ENCODE results near the gene AAGAB. TPM values are rescaled to one million over a fixed set of nuclear protein-coding genes. Genes with fewer than 3 reads are reported as not detected.

Gene AAGAB
- polyA plus RNA-seq, 1 donor from 2014 or later, result 114 TPM

DNA sequence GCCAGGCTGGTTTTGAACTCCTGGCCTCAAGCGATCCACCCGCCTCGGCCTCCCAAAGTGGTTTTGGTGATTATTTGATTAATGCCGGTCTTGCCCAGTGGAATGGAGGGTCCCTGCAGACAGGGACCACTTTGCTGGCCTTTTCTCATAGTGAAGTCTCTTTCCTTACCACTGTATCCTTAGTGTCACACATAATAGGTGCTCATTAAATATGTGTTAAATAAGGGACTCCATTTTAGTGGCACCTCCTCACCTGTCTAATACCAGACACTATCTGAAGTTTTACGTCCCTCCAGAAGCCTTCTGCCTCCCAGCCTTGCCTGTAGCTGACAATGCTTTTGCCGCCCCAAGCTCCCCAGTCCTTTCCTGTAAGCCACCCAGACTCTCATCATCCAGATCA lies 91.3 kb downstream of the AAGAB start (continued):
- TF ChIP-seq EZH2 (IDR thresholded peaks at IDR 0.05; ENCODE audit: borderline replicate concordance, insufficient read depth, low read length, poor library complexity, severe bottlenecking), result no peak

DNA sequence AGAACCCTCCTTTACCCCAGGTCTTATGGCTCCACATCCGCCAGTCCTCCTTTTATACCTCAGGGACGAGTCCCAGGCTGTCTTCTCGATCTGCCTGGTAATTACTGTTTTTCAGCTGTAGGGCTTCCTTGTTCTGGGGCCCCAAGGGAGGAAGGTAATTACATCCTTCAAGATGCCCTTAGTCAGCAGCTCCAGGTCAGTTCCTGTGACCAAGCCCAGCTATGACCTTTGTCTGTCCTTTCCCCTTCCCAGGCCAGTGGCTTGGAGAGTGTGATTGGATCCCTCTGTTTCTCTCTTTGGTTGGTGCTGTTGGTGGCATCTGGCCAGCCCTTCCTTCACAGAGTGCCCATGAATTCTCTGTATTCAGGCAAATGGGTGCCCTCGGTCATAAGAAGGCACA lies 92.6 kb downstream of the AAGAB start:
- Histone ChIP-seq H3K9me3 (ENCODE audit: low read length) (no peaks in the 10 kb centered on the region), H3K27me3 (ENCODE audit: insufficient read depth, low read depth, low read length) (no peaks in the 10 kb centered on the region), H3K4me2 (ENCODE audit: low read length) (no peak overlapping the region), H3F3A (ENCODE audit: insufficient read depth, low read length, poor library complexity, severe bottlenecking) (no peaks in the 10 kb centered on the region), H2AFZ (ENCODE audit: low read depth, low read length) (no peak overlapping the region), H3K9ac (ENCODE audit: low read length) (no peak overlapping the region), H3K9me2 (ENCODE audit: insufficient read depth, low read length) (no peaks in the 10 kb centered on the region), H3K4me3 (ENCODE audit: low read length) (no peak overlapping the region), H3K36me3 (ENCODE audit: insufficient read depth, low read length) (no peaks in the 10 kb centered on the region), H3K27ac (ENCODE audit: low read length) (no peak overlapping the region), H4K20me1 (ENCODE audit: insufficient read depth) (no peaks in the 10 kb centered on the region), H3K79me2 (replicated peaks; ENCODE audit: insufficient read depth, low read length) (no peaks in the 10 kb centered on the region)
- TF ChIP-seq REST (IDR thresholded peaks at IDR 0.05; ENCODE audit: borderline replicate concordance), result no peak
- TF ChIP-seq EP300 (conservative IDR thresholded peaks at IDR 0.05; ENCODE audit: poor library complexity, severe bottlenecking), result no peak
- no peak for TF ChIP-seq POLR2AphosphoS5 (IDR thresholded peaks at IDR 0.05)
- TF ChIP-seq RAD21 (conservative IDR thresholded peaks at IDR 0.05), result no peak
- TF ChIP-seq CTCF (IDR thresholded peaks at IDR 0.05; ENCODE audit: poor library complexity, severe bottlenecking), result no peak
- TF ChIP-seq SMC3 (conservative IDR thresholded peaks at IDR 0.05; ENCODE audit: poor library complexity), result no peak
- no peak for TF ChIP-seq TAF1 (IDR thresholded peaks at IDR 0.05; ENCODE audit: low read depth)
- TF ChIP-seq MXI1 (conservative IDR thresholded peaks at IDR 0.05; ENCODE audit: poor library complexity, severe bottlenecking), result no peak
- TF ChIP-seq EZH2 (IDR thresholded peaks at IDR 0.05; ENCODE audit: borderline replicate concordance, insufficient read depth, low read length, poor library complexity, severe bottlenecking), result no peak

DNA sequence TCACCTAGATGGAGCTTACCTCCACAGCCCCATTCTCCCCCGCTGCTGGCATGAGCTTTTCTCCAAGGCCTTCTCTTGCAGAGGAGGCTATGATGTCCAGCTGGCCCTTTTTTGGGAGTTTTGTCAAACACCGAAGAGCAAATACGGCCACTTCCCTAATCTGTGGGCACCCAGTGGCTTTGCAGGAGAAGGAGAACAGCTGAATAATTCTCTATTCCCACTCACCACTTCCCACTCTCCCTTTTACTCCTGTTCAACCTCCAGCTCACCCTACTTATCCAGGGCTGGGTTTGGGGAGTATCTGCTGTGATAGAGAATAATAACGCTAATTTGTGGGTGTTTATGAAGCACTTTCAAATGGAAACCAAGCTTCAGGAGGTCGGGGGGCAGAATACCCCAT lies 93.0 kb downstream of the AAGAB start:
- Histone ChIP-seq H3F3A (ENCODE audit: insufficient read depth, low read length, poor library complexity, severe bottlenecking) (no peaks in the 10 kb centered on the region), H3K9me3 (ENCODE audit: low read length) (no peaks in the 10 kb centered on the region), H3K4me3 (ENCODE audit: low read length) (no peak overlapping the region), H3K79me2 (replicated peaks; ENCODE audit: insufficient read depth, low read length) (no peaks in the 10 kb centered on the region), H3K9me2 (ENCODE audit: insufficient read depth, low read length) (no peaks in the 10 kb centered on the region), H3K27ac (ENCODE audit: low read length) (no peak overlapping the region), H3K27me3 (ENCODE audit: insufficient read depth, low read depth, low read length) (no peaks in the 10 kb centered on the region), H4K20me1 (ENCODE audit: insufficient read depth) (no peaks in the 10 kb centered on the region), H3K36me3 (ENCODE audit: insufficient read depth, low read length) (no peaks in the 10 kb centered on the region), H2AFZ (ENCODE audit: low read depth, low read length) (no peak overlapping the region), H3K9ac (ENCODE audit: low read length) (no peak overlapping the region), H3K4me2 (ENCODE audit: low read length) (no peak overlapping the region)
- no peak for TF ChIP-seq EZH2 (IDR thresholded peaks at IDR 0.05; ENCODE audit: borderline replicate concordance, insufficient read depth, low read length, poor library complexity, severe bottlenecking)
- no peak for TF ChIP-seq EP300 (conservative IDR thresholded peaks at IDR 0.05; ENCODE audit: poor library complexity, severe bottlenecking)
- TF ChIP-seq POLR2AphosphoS5 (IDR thresholded peaks at IDR 0.05), result no peak
- TF ChIP-seq TAF1 (IDR thresholded peaks at IDR 0.05; ENCODE audit: low read depth), result no peak
- no peak for TF ChIP-seq RAD21 (conservative IDR thresholded peaks at IDR 0.05)
- no peak for TF ChIP-seq SMC3 (conservative IDR thresholded peaks at IDR 0.05; ENCODE audit: poor library complexity)
- TF ChIP-seq MXI1 (conservative IDR thresholded peaks at IDR 0.05; ENCODE audit: poor library complexity, severe bottlenecking), result no peak
- no peak for TF ChIP-seq CTCF (IDR thresholded peaks at IDR 0.05; ENCODE audit: poor library complexity, severe bottlenecking)
- no peak for TF ChIP-seq REST (IDR thresholded peaks at IDR 0.05; ENCODE audit: borderline replicate concordance)

Data from neural cell (in vitro differentiated cells).